ENCODE results near the gene ZFAND3.
A peak's percentile ranks its signal among the peaks of the same experiment; 100 is the strongest.

ZFAND3 gene

GRCh38 chr6:37827603-37828265 lies 8.2 kb downstream of the ZFAND3 start:
- no peak for DNase-seq

- DNase-seq = no peak
These were observed 10.7 kb downstream of the ZFAND3 start for GRCh38 chr6:37830225-37830624.

- no peak for DNase-seq
These were observed 11.9 kb downstream of the ZFAND3 start for GRCh38 chr6:37831457-37831856.

GRCh38 chr6:37835923-37836322 lies 16.4 kb downstream of the ZFAND3 start:
- no peak for DNase-seq

GRCh38 chr6:37838219-37838921 lies 18.8 kb downstream of the ZFAND3 start:
- no peak for DNase-seq

- DNase-seq = no peak
These were observed 20.8 kb downstream of the ZFAND3 start for GRCh38 chr6:37840143-37840939.

GRCh38 chr6:37840940-37841300 lies 21.4 kb downstream of the ZFAND3 start:
- no peak for DNase-seq

GRCh38 chr6:37845026-37845911 lies 25.7 kb downstream of the ZFAND3 start:
- DNase-seq = no peak

GRCh38 chr6:37845930-37846329 lies 26.4 kb downstream of the ZFAND3 start:
- DNase-seq = no peak

- no peak for DNase-seq
These were observed 28.2 kb downstream of the ZFAND3 start for GRCh38 chr6:37847704-37848103.

GRCh38 chr6:37848371-37848770 lies 28.8 kb downstream of the ZFAND3 start:
- no peak for DNase-seq

GRCh38 chr6:37850260-37850659 lies 30.7 kb downstream of the ZFAND3 start:
- no peak for DNase-seq

GRCh38 chr6:37850728-37851285 lies 31.3 kb downstream of the ZFAND3 start:
- DNase-seq = peak in 1 of 5 experiments; percentile 3

GRCh38 chr6:37851997-37852524 lies 32.5 kb downstream of the ZFAND3 start:
- DNase-seq = no peak

- DNase-seq = no peak
These were observed 36.8 kb downstream of the ZFAND3 start for GRCh38 chr6:37856285-37856684.

- peak in 1 of 5 experiments; percentile 27 for DNase-seq
These were observed 38.8 kb downstream of the ZFAND3 start for GRCh38 chr6:37858363-37858762.

GRCh38 chr6:37860226-37860839 lies 40.8 kb downstream of the ZFAND3 start:
- DNase-seq = peak in 1 of 5 experiments; percentile 15

- DNase-seq = no peak
These were observed 41.9 kb downstream of the ZFAND3 start for GRCh38 chr6:37861452-37861851.

- DNase-seq = no peak
These were observed 42.9 kb downstream of the ZFAND3 start for GRCh38 chr6:37862430-37862829.

- no peak for DNase-seq
These were observed 43.5 kb downstream of the ZFAND3 start for GRCh38 chr6:37862992-37863391.

- DNase-seq = no peak
These were observed 44.7 kb downstream of the ZFAND3 start for GRCh38 chr6:37864250-37864649.

GRCh38 chr6:37865504-37865903 lies 46.0 kb downstream of the ZFAND3 start:
- no peak for DNase-seq
